NCI-H1048 (cell line): ENCODE results near the gene FOS.

Experiments used
- DNase-seq: peaks from one replicate; lab custom pipeline; 2025; lab: John Stamatoyannopoulos, UW

FOS gene

DNA sequence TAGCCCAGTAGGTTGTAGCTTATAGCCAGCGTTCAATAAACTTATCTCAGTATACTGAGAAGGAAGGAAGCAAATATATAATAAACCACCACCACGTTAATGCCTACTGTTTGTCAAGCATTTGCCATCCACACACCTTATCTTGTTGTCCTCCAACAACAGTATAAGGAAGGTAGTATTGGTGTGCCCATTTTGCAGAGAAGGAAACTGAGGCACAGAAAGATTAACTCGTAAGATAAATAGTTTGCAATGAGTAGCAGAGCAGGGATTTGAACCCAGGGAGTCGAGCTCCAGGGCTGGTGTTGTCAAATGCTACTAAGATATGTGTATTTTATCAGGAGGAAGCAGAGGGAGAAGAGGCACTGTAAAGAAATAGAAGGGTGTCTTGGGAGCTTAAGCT lies 27.8 kb upstream of the FOS start:
- no peak for DNase-seq

- no peak for DNase-seq
These were observed 26.3 kb upstream of the FOS start for GRCh38 chr14:75252254-75252837.

GRCh38 chr14:75254381-75254822 lies 24.2 kb upstream of the FOS start:
- DNase-seq = no peak

DNA sequence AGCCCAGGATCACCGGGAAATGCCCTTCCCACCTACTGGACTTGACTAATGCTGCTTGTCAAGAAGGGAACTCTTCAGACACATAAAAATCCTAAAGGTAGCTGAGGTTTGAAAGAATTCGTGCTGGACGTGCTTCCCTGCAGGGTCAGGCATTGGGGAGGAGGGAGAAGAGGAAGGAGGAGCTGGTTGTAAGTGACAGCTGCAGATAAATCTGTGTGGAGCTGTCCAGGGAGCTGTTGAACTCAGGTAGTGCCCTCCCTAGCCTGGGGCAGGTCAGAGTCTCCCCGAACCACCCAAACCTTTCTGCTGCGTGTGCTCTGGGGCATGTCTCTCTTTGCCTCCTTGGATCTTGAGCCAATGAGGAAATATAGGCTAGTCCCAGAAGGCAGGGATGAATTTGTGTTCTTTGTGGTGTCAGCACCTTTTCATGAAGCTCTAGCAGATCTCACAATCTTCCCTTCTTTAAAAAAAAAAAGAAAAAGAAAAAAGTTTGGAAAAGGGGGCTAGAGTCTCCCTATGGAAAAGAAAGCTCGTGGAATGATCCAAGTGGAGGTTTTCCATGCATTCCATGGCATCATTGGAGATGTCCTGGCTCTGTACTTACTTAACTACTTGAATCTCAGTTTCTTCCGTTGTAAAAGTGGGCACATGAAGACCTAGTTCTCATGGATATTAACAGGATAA lies 23.6 kb upstream of the FOS start:
- DNase-seq = no peak

DNA sequence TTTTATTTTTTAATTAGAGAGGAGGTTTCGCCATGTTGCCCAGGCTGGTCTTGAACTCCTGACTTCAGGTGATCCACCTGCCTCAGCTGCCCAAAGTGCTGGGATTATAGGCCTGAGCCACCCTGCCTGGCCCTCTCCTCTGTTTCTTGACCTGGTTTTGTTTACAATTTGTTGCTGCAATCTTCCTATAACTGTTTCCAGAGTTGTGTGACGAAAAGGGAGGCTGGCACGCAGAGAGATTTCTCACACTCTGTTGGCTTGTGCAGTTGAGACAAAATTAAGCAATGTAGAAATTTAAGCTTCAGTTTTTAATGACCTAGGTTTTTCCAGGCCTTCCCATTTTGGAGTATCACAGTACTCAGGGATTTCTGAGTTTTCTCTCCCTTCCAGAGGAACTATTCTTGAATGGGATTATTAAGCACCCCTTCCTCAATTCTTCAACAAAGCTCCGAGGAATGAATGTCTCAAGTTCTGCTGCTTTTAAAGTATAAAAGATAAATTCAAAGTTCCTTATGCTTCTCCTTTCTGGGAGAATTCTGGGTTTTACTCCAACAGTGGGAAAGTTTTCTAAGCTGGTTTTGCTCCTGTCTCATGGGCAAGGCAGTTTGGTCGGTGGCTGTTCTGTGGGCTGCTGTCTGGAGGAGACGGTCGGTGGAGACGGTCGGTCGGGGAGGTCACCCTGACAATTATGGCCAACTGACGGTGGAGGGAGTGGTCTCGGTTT lies 20.4 kb upstream of the FOS start:
- no peak for DNase-seq

- DNase-seq = peak; percentile 96
These were observed 19.7 kb upstream of the FOS start for GRCh38 chr14:75258803-75259509.

- no peak for DNase-seq
These were observed 19.1 kb upstream of the FOS start for GRCh38 chr14:75259510-75259855.

GRCh38 chr14:75260025-75260763 lies 18.4 kb upstream of the FOS start:
- no peak for DNase-seq

GRCh38 chr14:75261820-75262219 lies 16.8 kb upstream of the FOS start:
- DNase-seq = no peak

DNA sequence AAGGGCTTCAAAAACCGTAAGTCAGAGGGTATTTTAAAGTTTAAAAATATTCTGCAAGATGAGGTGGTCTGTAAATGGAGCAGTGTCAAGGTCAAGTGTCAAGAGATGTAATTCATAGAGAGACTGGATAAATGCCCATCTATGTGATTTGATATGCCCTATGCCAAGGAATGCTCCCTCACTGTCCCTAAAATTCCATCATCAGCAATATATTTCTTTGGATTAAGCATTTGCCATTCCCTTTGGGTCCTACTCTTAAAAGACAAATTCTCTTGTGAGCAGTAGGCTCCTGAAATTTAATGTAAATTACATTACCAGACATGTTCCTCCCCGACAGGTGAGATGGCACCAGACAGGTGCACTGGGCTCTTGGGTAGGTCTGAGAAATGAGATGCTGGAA lies 16.0 kb upstream of the FOS start:
- DNase-seq = no peak

DNA sequence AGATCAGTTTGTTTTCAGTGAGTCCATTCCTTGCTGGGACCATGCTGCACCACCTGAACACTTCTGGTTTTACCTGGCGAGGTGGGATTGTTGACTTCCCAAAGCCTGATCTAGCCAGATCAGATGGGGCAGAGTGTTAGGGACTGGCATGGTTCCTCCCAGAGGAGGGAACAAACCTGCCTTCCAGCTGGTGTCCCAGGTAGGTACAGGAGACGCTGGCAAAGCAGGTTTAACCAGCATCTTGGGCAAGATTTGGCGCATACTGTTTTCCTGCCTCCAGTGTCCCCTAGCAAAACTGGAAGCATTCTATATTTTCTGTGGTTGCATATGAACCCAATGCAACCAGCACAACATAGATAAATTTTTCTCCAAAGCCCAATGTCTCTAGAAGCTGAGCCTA lies 14.6 kb upstream of the FOS start:
- no peak for DNase-seq

GRCh38 chr14:75267141-75267721 lies 11.4 kb upstream of the FOS start:
- no peak for DNase-seq

- no peak for DNase-seq
These were observed 9.7 kb upstream of the FOS start for GRCh38 chr14:75268633-75269550.

DNA sequence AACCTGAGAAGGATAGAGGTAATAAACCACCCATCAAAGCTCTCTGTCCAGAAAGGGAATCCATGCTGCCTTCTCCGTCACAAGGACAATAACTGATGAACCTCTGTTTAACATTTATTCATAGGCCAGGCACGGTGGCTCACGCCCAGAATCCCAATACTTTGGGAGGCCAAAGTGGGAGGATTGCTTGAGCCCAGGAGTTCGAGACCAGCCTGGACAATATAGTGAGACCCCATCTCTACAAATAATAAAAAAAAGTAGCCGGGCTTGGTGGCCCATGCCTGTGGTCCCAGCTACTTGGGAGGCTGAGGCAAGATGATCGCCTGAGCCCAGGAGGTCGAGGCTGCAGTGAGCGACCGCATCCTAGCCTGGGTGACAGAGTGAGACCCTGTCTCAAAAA lies 7.1 kb upstream of the FOS start:
- DNase-seq = no peak

GRCh38 chr14:75273272-75274049 lies 5.2 kb upstream of the FOS start:
- no peak for DNase-seq

DNA sequence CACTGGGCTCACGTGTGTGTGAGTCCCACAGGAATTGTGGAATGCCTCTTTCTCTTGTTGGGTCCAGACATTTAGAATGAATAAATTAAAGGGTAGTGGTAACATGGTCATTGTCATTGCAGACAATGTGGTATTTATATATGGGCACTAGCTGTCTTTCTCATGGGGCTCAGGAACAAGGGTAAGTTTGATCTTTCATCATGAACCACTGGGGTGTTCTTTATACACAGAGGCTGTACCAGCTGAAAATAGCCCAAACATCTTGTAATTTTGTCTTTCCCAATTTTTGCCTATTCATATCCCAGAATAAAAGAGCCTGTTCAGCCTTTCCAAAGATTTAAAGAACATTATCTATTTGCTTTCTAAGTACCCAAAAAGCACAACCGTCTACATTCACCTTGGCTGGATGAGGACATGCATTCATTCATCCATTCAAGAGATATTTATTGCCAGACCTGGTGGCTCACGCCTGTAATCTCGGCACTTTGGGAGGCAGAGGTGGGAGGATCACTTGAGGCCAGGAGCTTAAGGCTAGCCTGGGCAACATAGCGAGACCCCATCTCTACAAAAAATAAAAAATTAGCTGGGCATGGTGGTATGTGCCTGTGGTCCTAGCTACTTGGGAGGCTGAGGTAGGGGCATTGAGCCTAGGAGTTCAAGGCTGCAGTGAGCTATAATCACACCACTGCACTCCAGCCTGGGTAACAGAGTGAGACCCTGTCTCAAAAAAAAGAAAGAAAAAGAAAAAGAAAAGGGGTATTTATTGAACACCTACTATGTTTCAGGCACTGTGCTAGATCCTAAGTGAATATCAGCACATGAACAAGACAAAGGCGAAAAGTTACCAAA lies 4.4 kb upstream of the FOS start:
- no peak for DNase-seq

DNA sequence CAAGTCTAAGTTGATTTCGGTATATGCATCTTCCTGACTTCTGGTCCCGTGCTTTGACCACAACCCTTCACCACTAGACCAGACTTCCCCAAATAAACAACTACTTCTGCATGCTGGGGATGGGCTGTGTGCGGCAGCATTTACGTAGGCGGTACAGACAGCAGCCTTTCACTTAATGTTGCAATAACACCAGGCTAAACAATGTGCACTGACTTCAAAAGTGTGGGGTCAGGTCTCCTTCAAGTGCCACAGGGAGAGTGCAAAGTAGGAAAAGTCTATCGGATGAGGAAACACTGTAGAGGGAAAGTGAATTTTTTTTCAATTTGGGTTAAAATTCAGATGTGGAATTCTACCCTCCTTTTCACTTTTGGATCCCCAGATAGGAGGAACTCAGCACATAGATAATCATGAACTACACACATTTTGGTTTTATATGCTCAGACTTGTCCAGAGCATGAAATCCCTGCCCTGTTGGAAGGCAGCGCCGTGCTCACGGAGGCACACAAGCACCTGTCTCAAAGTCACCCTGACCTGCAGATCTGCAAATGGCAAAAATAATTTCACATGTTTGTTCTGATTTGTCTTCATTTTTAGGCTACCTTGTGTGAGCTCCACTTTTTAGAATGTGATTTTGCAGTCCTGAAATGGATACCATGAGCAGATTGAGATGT lies 3.6 kb upstream of the FOS start:
- DNase-seq = no peak

- no peak for DNase-seq
These were observed 3.0 kb upstream of the FOS start for GRCh38 chr14:75275598-75275997.
